Epidermal melanocyte (primary cell): ENCODE measurements around the gene FLRT2.

ENCODE experiments used
- DNase-seq: peaks from one replicate; pipeline ENCODE4 v3.0.0; 2011; ENCODE audit warnings: low spot score; ENCODE audit not compliant: insufficient read length

The FLRT2 gene

GRCh38 chr14:85530626-85531025 lies 682 bp downstream of the FLRT2 start:
- no peak for DNase-seq

GRCh38 chr14:85531141-85531586 lies 1.2 kb downstream of the FLRT2 start:
- DNase-seq: peak; percentile 23

- DNase-seq: no peak
Measured at GRCh38 chr14:85531587-85532373, 1.8 kb downstream of the FLRT2 start.

GRCh38 chr14:85532374-85533022 lies 2.6 kb downstream of the FLRT2 start:
- no peak for DNase-seq

- DNase-seq: peak; percentile 72
Measured at GRCh38 chr14:85533023-85533860, 3.3 kb downstream of the FLRT2 start.

- no peak for DNase-seq
Measured at GRCh38 chr14:85533861-85534291, 3.9 kb downstream of the FLRT2 start.

GRCh38 chr14:85534458-85535293 lies 4.7 kb downstream of the FLRT2 start:
- no peak for DNase-seq

- no peak for DNase-seq
Measured at GRCh38 chr14:85535321-85535720, 5.4 kb downstream of the FLRT2 start.

- DNase-seq: no peak
Measured at GRCh38 chr14:85535991-85536832, 6.3 kb downstream of the FLRT2 start.

GRCh38 chr14:85536833-85537190 lies 6.9 kb downstream of the FLRT2 start:
- no peak for DNase-seq

- no peak for DNase-seq
Measured at GRCh38 chr14:85537526-85537925, 7.6 kb downstream of the FLRT2 start.

GRCh38 chr14:85538636-85539035 lies 8.7 kb downstream of the FLRT2 start:
- no peak for DNase-seq

GRCh38 chr14:85539510-85539909 lies 9.6 kb downstream of the FLRT2 start:
- no peak for DNase-seq

- DNase-seq: no peak
Measured at GRCh38 chr14:85542623-85543022, 12.7 kb downstream of the FLRT2 start.

- DNase-seq: no peak
Measured at GRCh38 chr14:85545738-85546137, 15.8 kb downstream of the FLRT2 start.

- DNase-seq: no peak
Measured at GRCh38 chr14:85546390-85546789, 16.4 kb downstream of the FLRT2 start.

GRCh38 chr14:85549697-85550096 lies 19.8 kb downstream of the FLRT2 start:
- no peak for DNase-seq

GRCh38 chr14:85554106-85554505 lies 24.2 kb downstream of the FLRT2 start:
- DNase-seq: no peak

- no peak for DNase-seq
Measured at GRCh38 chr14:85556267-85556666, 26.3 kb downstream of the FLRT2 start.

GRCh38 chr14:85558505-85558904 lies 28.6 kb downstream of the FLRT2 start:
- DNase-seq: no peak
